ENCODE results near the gene CHST11.

CHST11 gene

DNA sequence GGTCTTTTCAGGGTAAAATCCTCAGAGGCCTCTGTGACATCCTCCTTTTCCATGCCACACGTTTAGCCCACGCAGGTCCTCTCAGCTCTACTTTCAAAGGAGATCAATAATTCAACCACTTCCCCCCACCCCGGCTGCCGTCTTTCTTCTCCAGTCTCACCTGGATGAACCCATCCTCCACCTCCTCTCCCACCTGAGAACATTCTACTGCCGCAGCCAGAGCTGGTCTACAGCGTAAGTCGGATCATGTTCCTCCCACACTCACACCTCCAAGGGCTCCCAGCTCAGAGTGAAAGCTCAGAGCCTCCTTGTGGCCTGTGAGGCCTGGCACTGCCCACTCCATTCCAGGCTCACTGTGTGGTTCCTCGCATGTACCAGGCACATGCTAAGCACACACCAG is 246.6 kb downstream of the CHST11 start:
- no peak overlapping the region for H3K4me3 ChIP-seq (ENCODE audit: control insufficient read depth, low read depth, low read length)
- TF ChIP-seq, protein P1, sequence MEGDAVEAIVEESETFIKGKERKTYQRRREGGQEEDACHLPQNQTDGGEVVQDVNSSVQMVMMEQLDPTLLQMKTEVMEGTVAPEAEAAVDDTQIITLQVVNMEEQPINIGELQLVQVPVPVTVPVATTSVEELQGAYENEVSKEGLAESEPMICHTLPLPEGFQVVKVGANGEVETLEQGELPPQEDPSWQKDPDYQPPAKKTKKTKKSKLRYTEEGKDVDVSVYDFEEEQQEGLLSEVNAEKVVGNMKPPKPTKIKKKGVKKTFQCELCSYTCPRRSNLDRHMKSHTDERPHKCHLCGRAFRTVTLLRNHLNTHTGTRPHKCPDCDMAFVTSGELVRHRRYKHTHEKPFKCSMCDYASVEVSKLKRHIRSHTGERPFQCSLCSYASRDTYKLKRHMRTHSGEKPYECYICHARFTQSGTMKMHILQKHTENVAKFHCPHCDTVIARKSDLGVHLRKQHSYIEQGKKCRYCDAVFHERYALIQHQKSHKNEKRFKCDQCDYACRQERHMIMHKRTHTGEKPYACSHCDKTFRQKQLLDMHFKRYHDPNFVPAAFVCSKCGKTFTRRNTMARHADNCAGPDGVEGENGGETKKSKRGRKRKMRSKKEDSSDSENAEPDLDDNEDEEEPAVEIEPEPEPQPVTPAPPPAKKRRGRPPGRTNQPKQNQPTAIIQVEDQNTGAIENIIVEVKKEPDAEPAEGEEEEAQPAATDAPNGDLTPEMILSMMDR (IDR thresholded peaks at IDR 0.05; ENCODE audit: control insufficient read depth, insufficient read depth, low read depth, low read length, missing control alignments), result no peak
- no peak for DNase-seq (ENCODE audit: low read depth)

DNA sequence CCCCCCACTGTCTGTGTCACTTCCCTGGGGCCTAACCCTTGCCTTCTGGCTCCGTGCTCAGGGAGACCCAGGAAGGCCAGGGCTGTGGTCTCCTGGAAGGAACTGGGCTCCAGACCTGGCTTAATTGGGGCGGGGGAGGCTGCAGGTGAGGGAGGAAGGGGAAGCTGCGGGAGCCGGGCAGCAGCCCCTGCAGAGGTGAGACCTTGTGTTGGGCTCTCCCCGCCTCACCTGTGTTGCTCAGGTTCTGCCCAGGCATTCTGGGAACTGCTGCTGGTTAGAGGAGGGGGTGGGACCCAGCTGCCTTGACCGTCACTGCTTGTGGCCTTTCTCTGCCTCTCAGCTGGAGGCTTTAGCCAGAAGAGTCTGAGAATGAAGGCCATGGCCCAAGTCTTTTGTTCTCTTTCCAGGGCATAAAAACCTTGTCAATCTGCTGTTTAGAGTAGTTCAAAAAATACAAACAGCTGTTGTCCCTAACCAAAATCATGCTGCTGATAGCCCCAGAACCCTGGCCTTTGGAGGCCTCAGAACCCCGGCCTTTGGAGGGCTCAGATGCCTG is 247.6 kb downstream of the CHST11 start:
- TF ChIP-seq, protein P1 (IDR thresholded peaks at IDR 0.05; ENCODE audit: control insufficient read depth, insufficient read depth, low read depth, low read length, missing control alignments), result no peak
- no peak for DNase-seq (ENCODE audit: low read depth)

DNA sequence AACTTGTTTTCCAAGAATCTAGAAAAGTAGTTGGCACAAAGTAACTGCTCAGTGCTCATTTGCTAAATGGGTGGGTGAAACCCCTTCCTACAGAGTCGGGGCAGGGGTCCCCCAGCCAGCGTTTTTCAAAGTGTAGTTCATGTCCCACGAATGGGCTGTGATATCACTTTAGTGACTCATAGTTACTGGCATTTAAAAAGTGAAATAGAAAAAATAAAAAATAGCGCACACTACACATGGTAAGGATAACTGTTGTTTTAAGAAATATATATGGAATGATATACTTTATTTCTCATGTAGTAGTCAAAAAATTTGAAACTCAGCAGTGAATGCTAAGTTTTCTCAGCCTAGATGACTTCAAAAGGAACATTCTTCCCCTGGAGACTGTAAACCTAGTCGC is 250.4 kb downstream of the CHST11 start:
- TF ChIP-seq, protein P1 (IDR thresholded peaks at IDR 0.05; ENCODE audit: control insufficient read depth, insufficient read depth, low read depth, low read length, missing control alignments), result no peak
- H3K4me3 ChIP-seq (ENCODE audit: control insufficient read depth, low read depth, low read length), result no peak overlapping the region
- no peak for DNase-seq (ENCODE audit: low read depth)

More for the DNA sequence above, 247.6 kb downstream of the CHST11 start:
- no peak overlapping the region for H3K4me3 ChIP-seq (ENCODE audit: control insufficient read depth, low read depth, low read length)

DNA sequence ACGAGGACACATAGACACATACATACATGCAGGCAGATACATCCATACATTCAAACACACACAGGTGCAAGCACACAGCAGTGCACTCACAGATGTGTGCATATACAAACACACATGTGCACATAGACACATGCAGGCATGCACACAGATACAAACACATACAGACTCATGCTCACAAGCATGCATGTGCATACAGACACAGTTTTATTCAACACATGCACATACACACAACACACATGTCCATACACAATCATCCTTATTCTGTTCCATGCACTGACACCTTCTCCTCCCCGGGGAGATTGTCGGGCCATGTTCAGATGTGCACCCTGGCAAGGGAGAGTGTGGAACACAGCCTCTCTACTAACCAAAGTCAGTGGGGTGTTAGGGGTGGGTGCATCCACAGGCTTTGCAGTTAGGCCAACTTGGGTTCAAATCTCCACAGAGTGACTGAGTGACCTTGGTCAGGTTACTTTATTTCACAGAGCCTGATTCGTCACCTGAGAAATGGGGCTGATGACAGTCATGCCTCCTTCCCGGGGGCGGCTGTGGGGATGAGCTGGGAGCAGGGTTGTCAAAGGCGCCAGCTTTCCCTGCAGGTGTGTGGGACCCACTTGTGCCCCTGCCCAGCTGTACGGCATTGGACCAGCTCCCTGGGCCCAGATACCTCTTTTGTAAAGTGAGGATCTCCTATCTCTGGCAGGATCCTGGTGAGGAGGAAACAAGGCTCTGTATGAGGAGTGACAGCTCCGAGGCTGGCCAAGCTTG is 251.2 kb downstream of the CHST11 start:
- no peak for DNase-seq (ENCODE audit: low read depth)
- H3K4me3 ChIP-seq (ENCODE audit: control insufficient read depth, low read depth, low read length), result no peak overlapping the region

DNA sequence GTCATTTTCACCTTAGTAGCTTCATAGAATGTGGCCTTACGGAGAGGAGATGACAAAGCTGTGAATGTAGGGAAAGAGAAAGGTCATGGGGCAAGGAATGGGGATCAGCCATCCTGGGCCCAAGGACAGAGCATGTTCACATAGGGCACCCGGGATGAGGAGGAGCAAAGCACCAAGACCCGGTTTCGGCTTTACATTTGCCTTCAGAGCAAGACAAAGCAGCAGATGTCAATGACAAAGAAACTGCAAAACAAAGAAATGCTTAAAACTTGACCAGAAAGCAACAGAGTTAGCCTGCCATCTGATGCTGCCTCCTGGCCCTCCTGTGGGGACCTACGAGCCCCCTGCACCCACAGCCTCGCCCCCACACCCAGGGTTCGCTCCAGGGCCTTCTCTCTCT is 252.1 kb downstream of the CHST11 start:
- TF ChIP-seq, protein P1 (IDR thresholded peaks at IDR 0.05; ENCODE audit: control insufficient read depth, insufficient read depth, low read depth, low read length, missing control alignments), result no peak
- no peak overlapping the region for H3K4me3 ChIP-seq (ENCODE audit: control insufficient read depth, low read depth, low read length)
- DNase-seq (ENCODE audit: low read depth), result no peak

More for the DNA sequence above, 251.2 kb downstream of the CHST11 start:
- TF ChIP-seq, protein P1 (IDR thresholded peaks at IDR 0.05; ENCODE audit: control insufficient read depth, insufficient read depth, low read depth, low read length, missing control alignments), result no peak

DNA sequence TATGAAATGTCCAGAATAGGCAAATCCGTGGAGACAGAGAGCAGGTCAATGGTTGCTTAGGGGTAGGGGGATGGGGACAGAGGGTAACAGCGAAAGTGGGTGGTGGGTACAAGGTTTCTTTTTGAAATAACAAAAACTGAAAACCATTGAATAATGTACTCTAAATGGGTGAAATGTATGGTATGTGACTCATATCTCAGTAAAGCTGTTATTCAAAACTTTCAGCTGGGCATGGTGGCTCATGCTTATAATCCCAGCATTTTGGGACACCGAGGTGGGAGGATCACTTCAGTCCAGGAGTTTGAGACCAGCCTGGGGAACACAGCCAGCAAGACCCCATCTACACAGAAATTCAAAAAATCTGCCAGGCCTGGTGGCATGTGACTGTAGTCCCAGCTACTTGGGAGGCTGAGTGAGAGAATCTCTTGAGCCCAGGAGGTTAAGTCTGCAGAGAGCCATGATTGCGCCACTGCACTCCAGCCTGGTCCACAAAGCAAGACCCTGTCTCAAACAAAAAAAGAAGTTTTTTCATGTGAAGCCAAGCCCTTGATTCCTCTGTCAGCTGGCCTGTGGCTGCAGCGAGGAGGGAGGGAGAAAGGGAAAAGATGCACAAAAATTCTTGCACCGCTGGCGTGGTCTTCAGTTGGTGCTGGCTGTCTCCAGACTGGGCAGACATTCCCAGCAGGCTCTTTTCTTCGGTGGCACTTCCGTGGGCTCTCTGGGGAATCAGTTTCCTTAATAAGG is 253.1 kb downstream of the CHST11 start:
- no peak overlapping the region for H3K4me3 ChIP-seq (ENCODE audit: control insufficient read depth, low read depth, low read length)
- DNase-seq (ENCODE audit: low read depth), result no peak
- TF ChIP-seq, protein P1 (IDR thresholded peaks at IDR 0.05; ENCODE audit: control insufficient read depth, insufficient read depth, low read depth, low read length, missing control alignments), result no peak
